ENCODE data around the gene THSD7A.

Gene THSD7A

DNA sequence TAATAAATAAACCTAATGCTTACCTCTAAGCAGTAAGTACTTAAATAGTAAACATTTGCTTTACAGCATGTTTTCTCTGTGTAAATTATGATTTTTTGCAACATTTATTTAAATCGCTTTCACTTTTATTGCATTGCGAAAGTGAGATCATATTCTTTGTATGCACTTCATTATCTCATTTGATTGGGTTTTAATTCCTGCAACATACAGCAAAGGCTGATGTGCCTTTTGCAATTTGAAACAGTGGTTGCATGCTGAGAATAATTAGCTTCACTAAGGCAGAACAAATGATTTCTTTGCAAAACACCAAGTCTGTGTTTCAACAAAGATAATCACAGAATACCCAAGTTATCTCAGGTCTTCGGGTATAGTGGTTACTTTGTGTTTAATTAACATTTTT lies 16.3 kb upstream of the THSD7A start:
- DNase-seq (ENCODE audit: low read depth): no peak
- in situ Hi-C loops (cut with HindIII; ENCODE audit: low sequenced_read_pairs): no loop called here
- TF ChIP-seq, protein P1, sequence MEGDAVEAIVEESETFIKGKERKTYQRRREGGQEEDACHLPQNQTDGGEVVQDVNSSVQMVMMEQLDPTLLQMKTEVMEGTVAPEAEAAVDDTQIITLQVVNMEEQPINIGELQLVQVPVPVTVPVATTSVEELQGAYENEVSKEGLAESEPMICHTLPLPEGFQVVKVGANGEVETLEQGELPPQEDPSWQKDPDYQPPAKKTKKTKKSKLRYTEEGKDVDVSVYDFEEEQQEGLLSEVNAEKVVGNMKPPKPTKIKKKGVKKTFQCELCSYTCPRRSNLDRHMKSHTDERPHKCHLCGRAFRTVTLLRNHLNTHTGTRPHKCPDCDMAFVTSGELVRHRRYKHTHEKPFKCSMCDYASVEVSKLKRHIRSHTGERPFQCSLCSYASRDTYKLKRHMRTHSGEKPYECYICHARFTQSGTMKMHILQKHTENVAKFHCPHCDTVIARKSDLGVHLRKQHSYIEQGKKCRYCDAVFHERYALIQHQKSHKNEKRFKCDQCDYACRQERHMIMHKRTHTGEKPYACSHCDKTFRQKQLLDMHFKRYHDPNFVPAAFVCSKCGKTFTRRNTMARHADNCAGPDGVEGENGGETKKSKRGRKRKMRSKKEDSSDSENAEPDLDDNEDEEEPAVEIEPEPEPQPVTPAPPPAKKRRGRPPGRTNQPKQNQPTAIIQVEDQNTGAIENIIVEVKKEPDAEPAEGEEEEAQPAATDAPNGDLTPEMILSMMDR (IDR thresholded peaks at IDR 0.05; ENCODE audit: low read depth, low read length, missing control alignments): no peak

DNA sequence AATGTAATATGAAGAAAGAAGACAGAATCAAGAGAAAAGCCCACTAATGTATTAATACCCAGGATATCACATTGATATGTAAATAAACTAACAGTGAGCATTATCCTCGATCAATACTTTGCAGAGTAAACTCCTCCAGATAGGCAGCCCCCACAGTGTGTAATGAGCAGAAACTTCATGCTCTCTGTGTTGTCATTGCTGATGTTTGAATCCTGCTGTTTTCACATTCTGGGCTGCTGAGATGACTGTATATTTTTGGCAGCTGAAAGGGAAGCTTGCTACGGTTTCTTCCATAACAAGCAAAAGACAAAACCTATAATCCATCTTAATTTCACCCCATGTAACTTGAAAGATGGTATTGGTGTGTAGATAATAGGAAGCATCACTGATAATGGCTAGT lies 15.3 kb upstream of the THSD7A start:
- no peak overlapping the region for H3K4me3 ChIP-seq (ENCODE audit: low read depth, low read length)
- DNase-seq (ENCODE audit: low read depth): peak; percentile 34
- TF ChIP-seq, protein P1 (IDR thresholded peaks at IDR 0.05; ENCODE audit: low read depth, low read length, missing control alignments): no peak
- in situ Hi-C loops (cut with HindIII; ENCODE audit: low sequenced_read_pairs): no loop called here

More for the DNA sequence above, 16.3 kb upstream of the THSD7A start:
- H3K4me3 ChIP-seq (ENCODE audit: low read depth, low read length): no peak overlapping the region

DNA sequence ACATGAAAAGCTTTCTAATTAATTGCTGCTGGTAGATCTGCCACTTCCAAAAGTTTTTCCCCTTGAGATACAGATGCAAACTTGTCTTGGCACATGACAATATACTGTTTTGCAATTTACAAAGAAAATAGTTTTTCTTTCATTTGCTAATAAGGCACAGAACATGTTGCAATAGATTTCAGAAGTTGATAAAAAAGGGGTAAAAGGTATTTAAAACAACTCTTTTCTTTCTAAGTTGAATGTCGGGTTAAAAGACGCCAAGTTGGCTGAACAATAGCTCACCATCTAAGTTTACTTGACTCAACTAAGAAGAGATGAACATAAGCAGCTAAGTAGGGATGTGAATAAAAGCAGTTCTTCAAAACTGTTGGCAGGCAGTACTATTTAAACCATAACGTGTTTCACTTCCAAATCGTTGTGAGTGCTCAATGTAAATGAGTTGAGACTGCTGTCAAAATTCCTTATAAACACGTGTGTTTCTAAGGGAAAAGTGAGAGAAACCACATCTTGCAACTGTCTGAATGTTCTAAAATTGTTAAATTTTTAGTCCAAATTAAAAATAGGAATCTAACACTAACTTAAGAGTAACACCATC lies 14.5 kb upstream of the THSD7A start:
- no peak for DNase-seq (ENCODE audit: low read depth)
- in situ Hi-C loops (cut with HindIII; ENCODE audit: low sequenced_read_pairs): no loop called here
- TF ChIP-seq, protein P1 (IDR thresholded peaks at IDR 0.05; ENCODE audit: low read depth, low read length, missing control alignments): no peak
- H3K4me3 ChIP-seq (ENCODE audit: low read depth, low read length): no peak overlapping the region

DNA sequence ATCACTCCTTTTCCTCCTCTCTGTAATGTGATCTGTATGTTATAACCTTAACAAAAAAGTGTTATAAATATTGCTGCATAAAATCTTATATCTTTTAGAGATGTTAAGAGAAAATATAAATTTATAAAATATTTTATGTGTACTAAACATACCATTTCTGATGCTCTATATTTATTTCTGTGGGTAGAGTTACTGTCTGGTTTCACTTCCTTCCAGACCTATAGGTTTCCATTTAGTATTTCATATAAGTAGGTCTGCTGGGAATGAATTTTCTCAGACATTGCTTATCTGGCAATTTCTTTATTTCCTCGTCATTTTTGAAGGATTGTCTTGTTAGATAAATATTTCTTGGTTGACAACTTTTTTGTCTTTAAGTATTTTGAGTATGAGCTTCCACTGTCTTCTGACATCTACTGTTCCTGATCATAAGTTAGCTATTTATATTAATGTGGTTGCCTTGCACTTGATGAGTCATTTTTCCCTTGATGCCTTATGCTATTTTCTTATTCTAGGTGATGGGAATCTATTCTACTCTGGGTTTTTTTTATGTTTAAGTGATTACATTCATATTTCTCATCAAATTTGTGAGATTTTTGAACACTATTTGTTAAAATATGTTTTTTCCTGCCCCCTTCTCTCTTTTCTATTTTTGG lies 11.2 kb upstream of the THSD7A start:
- in situ Hi-C loops (cut with HindIII; ENCODE audit: low sequenced_read_pairs): no loop called here
- no peak overlapping the region for H3K4me3 ChIP-seq (ENCODE audit: low read depth, low read length)
- TF ChIP-seq, protein P1 (IDR thresholded peaks at IDR 0.05; ENCODE audit: low read depth, low read length, missing control alignments): no peak
- DNase-seq (ENCODE audit: low read depth): no peak

DNA sequence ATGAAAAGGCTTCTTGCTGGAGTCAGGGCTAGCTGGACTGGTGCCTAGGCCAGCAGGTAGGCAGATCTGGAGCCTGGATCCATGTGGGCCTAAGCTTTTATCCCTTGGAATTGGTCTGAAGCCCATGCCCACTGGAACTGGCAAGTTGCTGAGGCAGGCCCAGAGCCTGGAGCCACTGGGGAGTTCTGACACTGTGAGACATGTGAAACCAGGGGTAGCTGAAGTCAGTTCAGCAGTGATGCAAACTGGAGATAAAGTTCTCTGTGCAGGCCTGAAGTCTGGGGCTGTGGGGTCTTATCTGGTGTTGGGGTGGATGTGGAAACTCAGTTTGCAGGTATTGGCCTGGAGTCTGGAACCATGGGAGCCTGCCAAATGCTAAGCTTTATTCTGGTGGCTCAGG lies 9.7 kb upstream of the THSD7A start:
- TF ChIP-seq, protein P1 (IDR thresholded peaks at IDR 0.05; ENCODE audit: low read depth, low read length, missing control alignments): no peak
- no peak for DNase-seq (ENCODE audit: low read depth)
- in situ Hi-C loops (cut with HindIII; ENCODE audit: low sequenced_read_pairs): no loop called here
- H3K4me3 ChIP-seq (ENCODE audit: low read depth, low read length): no peak overlapping the region

DNA sequence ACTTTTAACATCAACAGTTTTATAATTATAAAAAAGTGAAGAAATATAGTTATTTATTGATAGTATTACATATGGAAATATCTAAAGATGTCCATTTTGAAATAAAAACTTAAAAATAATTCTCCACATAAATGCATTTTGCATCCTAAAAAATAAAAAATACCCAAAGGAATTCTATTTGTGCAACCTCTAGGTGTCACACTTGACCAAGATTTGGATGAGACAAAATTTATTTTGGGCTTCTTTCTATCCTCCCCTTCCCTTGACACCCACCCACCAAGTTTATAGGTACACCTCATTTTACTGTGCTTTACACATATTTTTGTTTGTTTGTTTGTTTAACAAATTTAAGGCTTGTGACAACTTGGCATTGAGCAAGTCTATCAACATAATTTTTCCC lies 3.3 kb upstream of the THSD7A start:
- TF ChIP-seq, protein P1 (IDR thresholded peaks at IDR 0.05; ENCODE audit: low read depth, low read length, missing control alignments): peak; percentile 34
- in situ Hi-C loops (cut with HindIII; ENCODE audit: low sequenced_read_pairs): no loop called here
- H3K4me3 ChIP-seq (ENCODE audit: low read depth, low read length): no peak overlapping the region
- DNase-seq (ENCODE audit: low read depth): no peak

Data from astrocyte of the cerebellum (primary cell).